ENCODE data around the gene EFR3B.

- no peak for TF ChIP-seq POLR2A (IDR thresholded peaks at IDR 0.05; ENCODE audit: low read length)
- no peak for TF ChIP-seq MAFK (IDR thresholded peaks at IDR 0.05; ENCODE audit: partially characterized antibody)
- TF ChIP-seq, protein P1, sequence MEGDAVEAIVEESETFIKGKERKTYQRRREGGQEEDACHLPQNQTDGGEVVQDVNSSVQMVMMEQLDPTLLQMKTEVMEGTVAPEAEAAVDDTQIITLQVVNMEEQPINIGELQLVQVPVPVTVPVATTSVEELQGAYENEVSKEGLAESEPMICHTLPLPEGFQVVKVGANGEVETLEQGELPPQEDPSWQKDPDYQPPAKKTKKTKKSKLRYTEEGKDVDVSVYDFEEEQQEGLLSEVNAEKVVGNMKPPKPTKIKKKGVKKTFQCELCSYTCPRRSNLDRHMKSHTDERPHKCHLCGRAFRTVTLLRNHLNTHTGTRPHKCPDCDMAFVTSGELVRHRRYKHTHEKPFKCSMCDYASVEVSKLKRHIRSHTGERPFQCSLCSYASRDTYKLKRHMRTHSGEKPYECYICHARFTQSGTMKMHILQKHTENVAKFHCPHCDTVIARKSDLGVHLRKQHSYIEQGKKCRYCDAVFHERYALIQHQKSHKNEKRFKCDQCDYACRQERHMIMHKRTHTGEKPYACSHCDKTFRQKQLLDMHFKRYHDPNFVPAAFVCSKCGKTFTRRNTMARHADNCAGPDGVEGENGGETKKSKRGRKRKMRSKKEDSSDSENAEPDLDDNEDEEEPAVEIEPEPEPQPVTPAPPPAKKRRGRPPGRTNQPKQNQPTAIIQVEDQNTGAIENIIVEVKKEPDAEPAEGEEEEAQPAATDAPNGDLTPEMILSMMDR (IDR thresholded peaks at IDR 0.05): no peak
- no peak for TF ChIP-seq HOXA7 (CRISPR knock-in tag; IDR thresholded peaks at IDR 0.05)
- no peak for TF ChIP-seq JUN (IDR thresholded peaks at IDR 0.05)
- no peak for TF ChIP-seq BHLHE40 (IDR thresholded peaks at IDR 0.05; ENCODE audit: low read depth, low read length)
- TF ChIP-seq USF2 (IDR thresholded peaks at IDR 0.05): no peak
- TF ChIP-seq, protein P2, sequence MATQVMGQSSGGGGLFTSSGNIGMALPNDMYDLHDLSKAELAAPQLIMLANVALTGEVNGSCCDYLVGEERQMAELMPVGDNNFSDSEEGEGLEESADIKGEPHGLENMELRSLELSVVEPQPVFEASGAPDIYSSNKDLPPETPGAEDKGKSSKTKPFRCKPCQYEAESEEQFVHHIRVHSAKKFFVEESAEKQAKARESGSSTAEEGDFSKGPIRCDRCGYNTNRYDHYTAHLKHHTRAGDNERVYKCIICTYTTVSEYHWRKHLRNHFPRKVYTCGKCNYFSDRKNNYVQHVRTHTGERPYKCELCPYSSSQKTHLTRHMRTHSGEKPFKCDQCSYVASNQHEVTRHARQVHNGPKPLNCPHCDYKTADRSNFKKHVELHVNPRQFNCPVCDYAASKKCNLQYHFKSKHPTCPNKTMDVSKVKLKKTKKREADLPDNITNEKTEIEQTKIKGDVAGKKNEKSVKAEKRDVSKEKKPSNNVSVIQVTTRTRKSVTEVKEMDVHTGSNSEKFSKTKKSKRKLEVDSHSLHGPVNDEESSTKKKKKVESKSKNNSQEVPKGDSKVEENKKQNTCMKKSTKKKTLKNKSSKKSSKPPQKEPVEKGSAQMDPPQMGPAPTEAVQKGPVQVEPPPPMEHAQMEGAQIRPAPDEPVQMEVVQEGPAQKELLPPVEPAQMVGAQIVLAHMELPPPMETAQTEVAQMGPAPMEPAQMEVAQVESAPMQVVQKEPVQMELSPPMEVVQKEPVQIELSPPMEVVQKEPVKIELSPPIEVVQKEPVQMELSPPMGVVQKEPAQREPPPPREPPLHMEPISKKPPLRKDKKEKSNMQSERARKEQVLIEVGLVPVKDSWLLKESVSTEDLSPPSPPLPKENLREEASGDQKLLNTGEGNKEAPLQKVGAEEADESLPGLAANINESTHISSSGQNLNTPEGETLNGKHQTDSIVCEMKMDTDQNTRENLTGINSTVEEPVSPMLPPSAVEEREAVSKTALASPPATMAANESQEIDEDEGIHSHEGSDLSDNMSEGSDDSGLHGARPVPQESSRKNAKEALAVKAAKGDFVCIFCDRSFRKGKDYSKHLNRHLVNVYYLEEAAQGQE (IDR thresholded peaks at IDR 0.05): no peak
- TF ChIP-seq KDM1A (IDR thresholded peaks at IDR 0.05; ENCODE audit: low read depth): no peak
- no peak for TF ChIP-seq MYC (IDR thresholded peaks at IDR 0.05; ENCODE audit: borderline replicate concordance, low read length)
- no peak for TF ChIP-seq EP300 (IDR thresholded peaks at IDR 0.05)
- no peak for TF ChIP-seq JUNB (IDR thresholded peaks at IDR 0.05)
- TF ChIP-seq MAZ (IDR thresholded peaks at IDR 0.05; ENCODE audit: borderline replicate concordance, low read depth, low read length): no peak
- no peak for TF ChIP-seq CHD2 (IDR thresholded peaks at IDR 0.05; ENCODE audit: low read length, partially characterized antibody)
These were observed 6.2 kb upstream of the EFR3B start for GRCh38 chr2:25035537-25036220.
